ENCODE results near the gene WWC2.

The WWC2 gene
- 15.1 to 15.8 reads per million in 2 donors for total RNA-seq

- peak; percentile 52 for DNase-seq
Measured at GRCh38 chr4:183098723-183099536, at the start of gene WWC2. TSS of gene WWC2 (plus strand) at chr4:183099257. CDS start at chr4:183099492, 235 bp downstream.

DNA sequence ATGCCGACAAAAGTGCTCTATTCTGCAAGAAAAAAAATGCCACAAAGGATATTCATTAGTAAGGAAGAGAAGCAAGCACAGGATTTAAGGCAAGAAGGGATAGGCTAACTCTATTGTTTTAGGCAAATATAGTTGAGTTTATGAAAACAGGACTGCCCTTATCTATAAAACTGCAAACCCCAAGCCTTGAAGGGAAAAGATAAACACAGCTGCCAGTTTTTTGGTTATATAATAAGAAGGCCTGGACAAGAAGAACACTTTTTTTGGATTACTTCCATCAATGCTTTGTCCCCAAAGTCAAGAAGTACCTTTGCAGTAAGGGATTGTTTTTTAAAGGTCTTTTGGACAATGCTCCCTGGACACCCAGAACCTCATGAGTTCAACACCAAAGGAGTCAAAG, 45.4 kb upstream of the WWC2 start:
- DNase-seq: no peak

- DNase-seq: no peak
Measured at GRCh38 chr4:183057255-183057654, 41.8 kb upstream of the WWC2 start.

DNA sequence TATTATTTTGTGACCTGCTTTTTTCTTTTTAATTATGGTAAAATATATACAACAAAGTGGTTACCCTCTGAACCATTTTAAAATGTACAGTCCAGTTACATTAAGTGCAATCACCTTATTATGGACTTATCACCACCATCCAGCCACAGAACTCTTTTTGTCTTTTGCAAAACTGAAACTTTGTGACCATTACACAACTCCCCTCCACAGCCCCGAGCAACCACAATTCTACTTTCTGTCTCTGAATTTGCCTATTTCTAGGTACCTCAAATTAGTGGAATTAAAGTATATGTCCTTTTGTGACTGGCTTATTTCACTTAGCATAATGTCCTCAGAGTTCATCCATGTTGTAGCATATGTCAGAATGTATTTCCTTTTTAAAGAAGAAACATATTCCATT, 39.3 kb upstream of the WWC2 start:
- DNase-seq: no peak

- no peak for DNase-seq
Measured at GRCh38 chr4:183068502-183068901, 30.6 kb upstream of the WWC2 start.

DNA sequence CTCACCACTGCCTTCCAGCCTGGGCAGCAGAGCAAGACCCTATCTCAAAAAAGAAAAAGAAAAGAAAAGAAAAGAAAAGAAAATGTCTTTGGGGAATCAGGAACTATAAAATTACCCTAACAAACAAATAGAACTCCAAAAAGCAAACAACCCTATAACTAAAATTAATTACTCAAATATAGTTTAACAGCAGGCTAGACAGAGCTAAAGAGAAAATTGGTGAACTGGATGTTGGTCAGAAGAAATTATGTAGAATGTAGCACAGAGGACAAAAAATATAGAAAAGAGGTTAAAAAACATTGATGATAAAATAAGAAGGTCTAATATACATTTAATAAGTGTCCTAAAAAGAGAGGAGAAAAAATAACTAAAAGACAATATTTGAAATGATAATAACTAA, 27.8 kb upstream of the WWC2 start:
- DNase-seq: no peak

DNA sequence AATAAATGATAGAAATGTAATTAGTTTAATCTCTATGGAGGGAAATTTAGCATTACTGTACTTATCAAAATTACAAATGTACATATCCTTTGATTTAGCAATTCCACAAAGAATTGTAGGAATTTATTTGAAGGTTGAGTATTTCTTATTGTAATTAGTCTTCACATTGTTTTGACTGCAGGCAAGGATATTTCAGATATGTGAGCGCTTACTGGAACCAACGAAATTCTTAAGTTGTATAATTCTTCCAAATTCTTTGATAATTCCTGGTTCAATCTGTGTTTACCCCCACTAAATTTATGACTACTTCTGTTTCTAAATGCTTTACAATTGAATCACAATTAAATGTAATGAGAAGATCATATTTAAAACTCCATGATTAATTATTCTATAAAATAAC, 26.9 kb upstream of the WWC2 start:
- DNase-seq: no peak

DNA sequence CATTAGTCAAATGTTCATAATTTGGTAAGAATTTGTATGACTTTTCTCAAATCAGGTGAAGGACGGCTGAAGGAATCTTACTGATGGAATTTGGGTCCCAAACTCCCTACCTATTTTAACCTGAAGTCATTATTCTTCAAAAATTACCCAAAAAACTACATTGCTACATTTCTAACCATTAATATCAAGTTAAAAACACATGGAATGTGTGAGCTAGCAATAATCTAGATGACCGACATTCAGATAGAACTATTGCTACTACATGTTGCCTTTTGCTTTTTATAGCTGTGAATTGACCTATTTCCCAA, 25.3 kb upstream of the WWC2 start:
- no peak for DNase-seq

DNA sequence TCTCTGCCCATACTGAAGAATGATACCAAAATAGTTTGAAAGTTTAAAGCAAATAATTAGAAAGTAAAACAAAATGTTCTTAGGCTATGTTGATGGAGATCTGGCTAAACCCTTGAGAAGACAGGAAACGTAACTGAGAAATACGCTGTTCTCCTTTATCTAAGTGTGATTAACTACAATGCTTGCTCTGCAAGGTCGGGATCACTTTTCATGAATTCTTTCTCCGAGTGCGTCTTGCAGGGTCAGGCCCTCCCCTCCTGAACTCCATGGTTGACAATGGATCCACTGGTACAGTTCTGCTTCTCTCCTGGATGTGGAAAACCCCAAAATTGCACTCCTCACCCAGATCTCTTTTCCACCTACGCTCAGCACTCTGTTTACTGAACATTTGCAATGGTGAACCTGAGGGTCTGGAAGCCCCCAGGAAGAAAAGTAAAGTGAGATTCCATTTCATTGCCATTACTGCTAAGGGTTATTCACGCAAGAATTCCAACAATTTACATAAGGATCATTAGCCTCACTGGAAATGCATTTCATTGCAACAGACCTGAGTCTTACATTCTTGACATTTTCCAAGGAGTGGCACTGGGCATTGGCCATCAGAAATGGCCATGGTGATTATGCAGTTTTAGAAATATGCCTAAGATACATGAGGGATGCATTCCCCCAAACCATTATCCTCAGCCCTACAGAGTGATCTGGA, 24.6 kb upstream of the WWC2 start:
- no peak for DNase-seq

GRCh38 chr4:183078634-183079033, 20.4 kb upstream of the WWC2 start:
- no peak for DNase-seq

- DNase-seq: no peak
Measured at GRCh38 chr4:183080372-183081115, 18.5 kb upstream of the WWC2 start.

DNA sequence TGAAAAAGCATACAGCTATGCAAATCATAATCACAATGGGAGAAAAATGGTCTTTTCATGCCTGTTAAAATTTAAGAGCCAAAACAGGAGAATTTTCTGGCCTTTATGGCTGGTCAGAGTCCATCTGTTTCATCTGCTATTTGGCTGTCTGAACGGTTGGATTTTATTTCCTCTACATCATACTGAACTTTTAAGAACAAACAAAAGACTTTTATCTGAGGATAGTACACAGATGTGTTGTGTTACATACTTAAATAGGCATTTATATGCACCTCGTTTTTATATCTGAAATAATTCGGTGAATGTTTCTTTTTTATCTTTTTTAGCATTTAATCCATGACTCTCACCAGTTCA, 18.0 kb upstream of the WWC2 start:
- DNase-seq: no peak

DNA sequence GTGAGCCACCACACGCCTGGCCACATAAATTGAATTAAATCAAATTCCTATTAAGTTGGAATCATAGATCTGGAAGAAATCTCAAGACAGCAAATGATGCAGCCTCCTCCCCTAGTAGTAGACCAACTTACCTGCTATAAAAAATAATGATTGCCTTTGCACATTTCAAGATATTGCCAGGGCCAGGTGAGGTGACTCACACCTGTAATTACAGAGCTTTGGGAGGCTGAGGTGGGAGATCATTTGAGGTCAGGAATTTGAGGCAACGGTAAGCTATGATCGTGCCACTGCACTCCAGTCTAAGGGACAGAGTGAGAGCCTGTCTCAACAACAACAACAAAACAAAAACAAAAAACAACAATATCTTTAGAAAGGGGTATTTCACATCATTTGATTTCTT, 17.0 kb upstream of the WWC2 start:
- no peak for DNase-seq

GRCh38 chr4:183094393-183095198, 4.5 kb upstream of the WWC2 start:
- no peak for DNase-seq

DNA sequence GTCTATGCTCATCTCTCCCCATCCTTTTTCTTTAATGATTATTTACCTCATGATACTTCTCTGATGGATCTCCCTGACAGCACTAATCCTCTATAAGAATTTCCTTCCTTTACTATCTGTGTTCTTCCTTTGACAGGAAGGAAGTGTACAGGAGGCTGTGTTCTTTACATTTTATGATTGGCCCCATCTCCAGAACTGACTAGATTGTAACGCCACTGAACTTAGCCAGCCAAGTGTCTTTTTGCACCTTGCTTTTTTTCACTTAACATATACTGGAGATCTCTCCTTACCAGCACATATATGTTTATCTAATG, 3.9 kb upstream of the WWC2 start:
- DNase-seq: no peak

GRCh38 chr4:183096276-183096965, 2.6 kb upstream of the WWC2 start:
- no peak for DNase-seq

DNA sequence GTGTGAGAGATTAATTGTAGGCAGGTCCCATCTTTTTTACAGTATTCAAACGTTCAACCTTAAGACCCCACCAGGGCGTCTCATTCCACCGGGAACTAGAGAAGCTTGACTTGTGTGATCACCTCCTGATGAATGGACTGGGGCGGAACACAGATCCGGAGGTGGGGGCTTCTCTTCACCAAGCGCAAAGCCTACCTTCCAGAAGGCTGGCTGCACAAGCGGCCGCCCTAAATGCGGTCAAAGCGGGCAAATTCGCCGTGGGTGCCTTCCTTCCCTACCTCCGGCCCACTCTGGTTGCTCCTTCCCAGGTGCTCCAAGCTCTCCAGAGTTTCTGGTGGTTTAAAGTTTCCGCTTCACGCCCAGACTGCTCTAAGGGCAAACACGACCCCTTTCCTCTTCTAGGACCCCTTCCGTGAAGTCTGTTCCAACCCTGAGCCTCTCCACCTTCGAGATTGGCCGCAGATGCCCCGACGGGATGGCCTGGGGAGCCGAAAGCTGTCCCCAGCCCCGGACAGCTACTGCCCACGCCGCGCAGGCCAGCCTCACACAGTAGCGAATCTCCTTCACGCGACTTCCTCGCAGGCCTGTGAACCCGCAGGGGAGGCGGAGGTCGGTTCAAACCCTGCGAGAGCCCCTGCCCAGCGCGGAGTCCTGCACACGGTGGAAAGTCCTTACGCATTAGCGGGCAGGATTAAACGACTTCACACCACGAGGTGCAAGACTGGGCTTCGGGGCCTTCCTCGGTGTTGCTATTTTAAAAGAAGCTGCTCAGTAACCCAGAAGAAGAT, 1.6 kb upstream of the WWC2 start:
- peak; percentile 9 for DNase-seq

GRCh38 chr4:183098019-183098722, 886 bp upstream of the WWC2 start:
- peak; percentile 18 for DNase-seq

- peak; percentile 22 for DNase-seq
Measured at GRCh38 chr4:183099537-183100297, 660 bp downstream of the WWC2 start.

- no peak for DNase-seq
Measured at GRCh38 chr4:183100298-183100599, 1.2 kb downstream of the WWC2 start.

- DNase-seq: no peak
Measured at GRCh38 chr4:183100827-183101226, 1.8 kb downstream of the WWC2 start.
